HepG2 (cell line): ENCODE measurements around the gene ACSL3. TPM values are rescaled to one million over a fixed set of nuclear protein-coding genes. Genes with fewer than 3 reads are reported as not detected.

Source experiments
- DNMT1 ChIP-seq: sonication (generic); formaldehyde crosslinking; IDR thresholded peaks from 2 replicates; pipeline ENCODE4 v1.5.1; 2020; ENCODE audit warnings: mild to moderate bottlenecking, missing genetic modification reagents
- FIP1L1 ChIP-seq: fragments of 200-400 bp; formaldehyde crosslinking; IDR thresholded peaks from 2 replicates; pipeline ENCODE4 v1.6.1; 2018; ENCODE audit warnings: low read depth, mild to moderate bottlenecking, low read length, moderate library complexity, borderline replicate concordance; ENCODE audit not compliant: insufficient read depth
- FOXA1 ChIP-seq, 2 experiments: fragments of 450-650 bp in 1 of 2; sonication (generic) in 1 of 2; formaldehyde crosslinking in 1 of 2; IDR thresholded peaks; 2 replicates each; pipeline versions ENCODE4 v1.4.0 to v1.6.1; 2016 to 2020; ENCODE audit warnings: missing genetic modification reagents in 1 of 2
- FOXK1 ChIP-seq: sonication (generic); formaldehyde crosslinking; IDR thresholded peaks from 2 replicates; pipeline ENCODE4 v1.4.0; 2020; ENCODE audit warnings: low read depth, missing genetic modification reagents, borderline replicate concordance
- FOXO1 ChIP-seq: sonication (generic); formaldehyde crosslinking; IDR thresholded peaks from 2 replicates; pipeline ENCODE4 v1.4.0; 2020; ENCODE audit warnings: missing genetic modification reagents
- HOXA3 ChIP-seq: sonication (generic); formaldehyde crosslinking; IDR thresholded peaks from 2 replicates; pipeline ENCODE4 v1.5.0; 2020; ENCODE audit warnings: missing genetic modification reagents
- IRF2 ChIP-seq: IDR thresholded peaks from 2 replicates; pipeline ENCODE4 v1.6.1; 2018; ENCODE audit warnings: missing genetic modification reagents, missing compliant biosample characterization
- KLF12 ChIP-seq: sonication (generic); formaldehyde crosslinking; IDR thresholded peaks from 2 replicates; pipeline ENCODE4 v1.4.0; 2020; ENCODE audit warnings: missing genetic modification reagents, borderline replicate concordance
- KLF15 ChIP-seq: sonication (generic); formaldehyde crosslinking; IDR thresholded peaks from 2 replicates; pipeline ENCODE4 v1.8.1; 2023; ENCODE audit warnings: borderline replicate concordance, mild to moderate bottlenecking, inconsistent platforms, missing genetic modification reagents, mixed read lengths
- MLLT10 ChIP-seq: sonication (generic); formaldehyde crosslinking; IDR thresholded peaks from 2 replicates; pipeline ENCODE4 v1.4.0; 2020; ENCODE audit warnings: missing genetic modification reagents
- MYNN ChIP-seq: sonication (generic); formaldehyde crosslinking; IDR thresholded peaks from 2 replicates; pipeline ENCODE4 v1.4.0; 2020; ENCODE audit warnings: mild to moderate bottlenecking, low read depth, missing genetic modification reagents
- MYPOP ChIP-seq: sonication (generic); formaldehyde crosslinking; IDR thresholded peaks from 2 replicates; pipeline ENCODE4 v1.8.1; 2023; ENCODE audit warnings: mild to moderate bottlenecking, moderate library complexity, missing genetic modification reagents
- NCOA2 ChIP-seq: sonication (generic); formaldehyde crosslinking; IDR thresholded peaks from 2 replicates; pipeline ENCODE4 v1.8.0; 2022; ENCODE audit warnings: inconsistent platforms
- ONECUT2 ChIP-seq: sonication (generic); formaldehyde crosslinking; IDR thresholded peaks from 2 replicates; pipeline ENCODE4 v1.4.0; 2020; ENCODE audit warnings: missing genetic modification reagents
- PAWR ChIP-seq: sonication (generic); formaldehyde crosslinking; IDR thresholded peaks from 2 replicates; pipeline ENCODE4 v1.4.0; 2020; ENCODE audit warnings: missing genetic modification reagents, mild to moderate bottlenecking, borderline replicate concordance
- RNF219 ChIP-seq: sonication (generic); formaldehyde crosslinking; IDR thresholded peaks from 2 replicates; pipeline ENCODE4 v1.5.0; 2020; ENCODE audit warnings: mild to moderate bottlenecking, missing genetic modification reagents
- SALL1 ChIP-seq: sonication (generic); formaldehyde crosslinking; IDR thresholded peaks from 2 replicates; pipeline ENCODE4 v1.8.0; 2022; ENCODE audit warnings: mild to moderate bottlenecking, missing genetic modification reagents
- SMC3 ChIP-seq: IDR thresholded peaks from 2 replicates; pipeline ENCODE4 v1.6.1; 2011; ENCODE audit warnings: low read length, improper control_type of control experiment
- TCF12 ChIP-seq, 2 experiments: fragments of 450-650 bp in 1 of 2; sonication (generic) in 1 of 2; formaldehyde crosslinking in 1 of 2; IDR thresholded peaks; 2 replicates each; pipeline versions ENCODE4 v1.6.1 to v1.8.0; 2017 to 2022; ENCODE audit warnings: antibody characterized with exemption in 1 of 2, mild to moderate bottlenecking in 1 of 2, missing genetic modification reagents in 1 of 2, moderate library complexity in 1 of 2
- ZKSCAN1 ChIP-seq: fragments of 150-350 bp; IDR thresholded peaks from 2 replicates; pipeline ENCODE4 v1.6.1; 2014; ENCODE audit warnings: low read length
- ZNF224 ChIP-seq: sonication (generic); formaldehyde crosslinking; IDR thresholded peaks from 2 replicates; pipeline ENCODE4 v1.5.0; 2020; ENCODE audit warnings: mild to moderate bottlenecking, missing genetic modification reagents
- ZNF282 ChIP-seq: fragments of 450-650 bp; IDR thresholded peaks from 2 replicates; pipeline ENCODE4 v1.6.1; 2018; ENCODE audit not compliant: partially characterized antibody
- ZNF292 ChIP-seq: sonication (generic); formaldehyde crosslinking; IDR thresholded peaks from 2 replicates; pipeline ENCODE4 v1.8.1; 2022; ENCODE audit warnings: mild to moderate bottlenecking, low read depth, missing genetic modification reagents, borderline replicate concordance
- ZNF614 ChIP-seq: IDR thresholded peaks from 2 replicates; pipeline ENCODE4 v1.6.1; 2018; ENCODE audit warnings: missing biosample characterization, missing genetic modification reagents, inconsistent platforms, borderline replicate concordance
- ZSCAN31 ChIP-seq: sonication (generic); formaldehyde crosslinking; IDR thresholded peaks from 2 replicates; pipeline ENCODE4 v1.5.0; 2020; ENCODE audit warnings: low read depth, mild to moderate bottlenecking, missing genetic modification reagents
- polyA plus RNA-seq, 8 experiments: library from polyadenylated mRNA; depleted of rRNA in 3 of 8; stranded (reverse) in 7 of 8; unstranded in 1 of 8; fragments of >200 nt; fragmentation: Illumina TruSeq in 4 of 8; extraction: Trizol in 4 of 8; gene quantifications; 2 replicates each; pipeline versions ENCODE4 v1.2.1 to v1.2.3, GENCODE V29; 2011 to 2016; ENCODE audit warnings: low read depth in 4 of 8, missing spikeins in 1 of 8, mixed read lengths in 1 of 8; ENCODE audit not compliant: insufficient read depth in 1 of 8
- total RNA-seq, 5 experiments: library from RNA; depleted of rRNA; stranded (reverse); fragments of >200 nt; fragmentation: Illumina TruSeq; extraction: Trizol; gene quantifications; 2 replicates each; pipeline ENCODE4 v1.2.3, GENCODE V29; 2016; ENCODE audit warnings: low read depth in 1 of 5

The ACSL3 gene
- total and polyA plus RNA-seq, 2 of the 13 experiments (the other 11 are each of a cell fraction or from before 2014, with no cell fraction given): 305 to 365 TPM

DNA sequence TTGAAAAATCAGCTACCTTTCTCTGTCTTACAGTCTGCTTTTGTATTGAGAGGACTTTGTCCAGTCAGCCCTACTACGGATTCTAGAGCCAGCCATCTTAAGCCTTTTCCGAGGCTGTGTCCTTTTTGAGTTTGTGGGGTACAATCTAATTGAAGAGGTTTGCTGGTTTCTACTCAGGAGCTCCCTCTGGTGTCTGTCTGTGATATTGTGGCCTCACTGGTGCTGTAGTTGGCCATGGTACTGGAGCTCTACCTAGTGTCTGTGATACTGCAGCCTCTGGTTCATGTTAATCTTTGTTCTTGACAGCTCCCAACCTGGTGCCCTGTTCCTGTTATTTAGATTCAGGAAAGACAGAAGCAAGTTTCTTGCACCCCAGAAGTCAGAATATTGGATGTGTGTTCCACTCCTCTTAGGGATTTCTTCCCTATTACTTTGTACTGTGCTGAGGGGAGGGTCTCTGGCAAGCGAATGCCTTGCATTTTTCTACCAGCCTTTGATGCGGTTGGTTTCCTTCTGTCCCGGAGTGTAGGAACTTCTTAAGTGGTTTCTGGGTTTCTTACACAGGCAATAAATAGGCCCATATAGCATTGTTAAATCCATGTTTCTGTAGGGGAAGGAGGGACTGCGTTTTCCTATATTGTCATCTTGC is 78.5 kb downstream of the ACSL3 start (continued):
- TF ChIP-seq TCF12 (IDR thresholded peaks at IDR 0.05): no peak
- TF ChIP-seq TCF12 (CRISPR knock-in tag; IDR thresholded peaks at IDR 0.05): no peak
- no peak for TF ChIP-seq FOXA1 (IDR thresholded peaks at IDR 0.05)
- TF ChIP-seq FOXA1 (CRISPR knock-in tag; IDR thresholded peaks at IDR 0.05): no peak
- TF ChIP-seq HOXA3: peak; percentile 20; the same call in 1 of the 2 replicates
- TF ChIP-seq FIP1L1: no peak
- TF ChIP-seq DNMT1 (CRISPR knock-in tag): no peak
- peak; percentile 47; the same call in 1 of the 2 replicates for TF ChIP-seq ZSCAN31 (CRISPR knock-in tag)
- TF ChIP-seq SALL1 (CRISPR knock-in tag): peak; percentile 19; the same call in 1 of the 2 replicates
- no peak for TF ChIP-seq ONECUT2 (CRISPR knock-in tag)
- TF ChIP-seq MYNN: no peak
- no peak for TF ChIP-seq PAWR (CRISPR knock-in tag)
- TF ChIP-seq IRF2 (CRISPR knock-in tag): no peak
- TF ChIP-seq SMC3: peak; percentile 72
- TF ChIP-seq NCOA2 (CRISPR knock-in tag): no peak
- TF ChIP-seq ZKSCAN1: no peak; the same call in 1 of the 2 replicates
- TF ChIP-seq MLLT10 (CRISPR knock-in tag): no peak
- no peak for TF ChIP-seq ZNF282
- no peak for TF ChIP-seq ZNF224
- peak; percentile 58; the same call in 1 of the 2 replicates for TF ChIP-seq ZNF614 (CRISPR knock-in tag)
- no peak for TF ChIP-seq RNF219 (CRISPR knock-in tag)
- TF ChIP-seq KLF15 (CRISPR knock-in tag): no peak
- no peak for TF ChIP-seq ZNF292 (CRISPR knock-in tag)
- TF ChIP-seq FOXK1 (CRISPR knock-in tag): no peak
- TF ChIP-seq MYPOP: peak; percentile 50; the same call in 1 of the 2 replicates
- no peak for TF ChIP-seq KLF12 (CRISPR knock-in tag)
- TF ChIP-seq FOXO1 (CRISPR knock-in tag): 0 out of 2 replicates have a peak, but pooled peaks have one; percentile 9
